Activated CD8-positive, alpha-beta memory T cell treated with anti-CD3 and anti-CD28 coated beads for 36 hours (primary cell): ENCODE data around the gene TGM6. TPM values are rescaled to one million over a fixed set of nuclear protein-coding genes. Genes with fewer than 3 reads are reported as not detected.

Experiments
- CTCF ChIA-PET: fragments of 350-600 bp; sonication (Branson Sonifier 250); formaldehyde crosslinking; loops from one replicate; lab custom pipeline; 2021; ENCODE audit warnings: antibody characterized with exemption; lab: Charles Lee
- POLR2A ChIA-PET: fragments of 350-600 bp; sonication (Branson Sonifier 250); formaldehyde crosslinking; loops from one replicate; lab custom pipeline; 2021; ENCODE audit warnings: antibody characterized with exemption; lab: Charles Lee
- total RNA-seq, 2 experiments: library from RNA; stranded (reverse); gene quantifications; one replicate each; pipeline ENCODE4 v1.2.3, GENCODE V29; 2021

Gene TGM6
- total RNA-seq, 2 experiments from 2014 or later, result not detected

DNA sequence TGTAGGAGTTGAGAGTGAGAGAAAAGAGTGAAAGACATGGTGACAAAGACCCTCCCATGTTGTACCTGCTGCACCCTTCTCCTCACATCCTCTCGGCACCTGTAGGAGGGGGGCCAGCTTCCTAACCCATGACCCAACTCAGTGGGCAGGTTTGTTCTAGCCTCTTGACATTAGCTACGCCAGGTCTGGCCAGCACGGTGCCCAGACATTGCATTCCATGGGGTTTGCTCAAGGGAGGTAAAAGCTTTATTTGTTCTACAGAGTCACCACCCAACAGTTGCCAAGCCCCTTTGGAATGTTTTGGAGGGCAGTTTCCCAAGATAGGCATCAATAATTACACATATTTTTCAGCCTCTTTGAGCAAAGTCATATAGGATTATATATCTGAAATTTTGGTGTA is 22.7 kb upstream of the TGM6 start:
- CTCF ChIA-PET, result no interaction called here
- POLR2A ChIA-PET, result interaction anchor here (0.5 kb wide), 1 partner anchor 90 kb away, joined by 3 read pairs; no protein-coding TSS in a partner anchor

GRCh38 chr20:2361035-2361593 is 19.6 kb upstream of the TGM6 start:
- POLR2A ChIA-PET, result no interaction called here
- CTCF ChIA-PET, result interaction anchor here (1.2 kb wide), 1 partner anchor 89 kb away, joined by 4 read pairs; no protein-coding TSS in a partner anchor

DNA sequence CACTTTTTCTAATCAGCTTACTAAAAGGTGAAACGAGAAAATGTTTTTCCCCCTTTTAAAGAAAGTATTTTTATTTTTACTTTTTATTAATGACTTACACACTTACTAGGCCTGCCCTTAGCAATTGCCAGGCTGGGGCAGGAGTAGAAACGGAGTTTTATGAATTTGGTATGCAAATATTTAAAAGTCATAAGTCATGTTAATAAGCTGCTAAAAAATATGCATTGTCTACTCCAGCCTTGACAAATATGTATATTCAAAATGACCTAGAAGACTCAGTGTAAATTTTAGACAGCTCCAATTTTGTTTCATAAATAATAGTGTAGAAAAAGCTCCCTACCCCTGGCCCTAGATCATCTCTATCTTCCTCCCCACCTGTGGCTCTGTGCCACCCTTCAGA is 17.5 kb upstream of the TGM6 start:
- CTCF ChIA-PET, result no interaction called here

GRCh38 chr20:2363587-2363986 is 17.1 kb upstream of the TGM6 start:
- POLR2A ChIA-PET, result no interaction called here
- CTCF ChIA-PET, result no interaction called here

More for the DNA sequence above, 17.5 kb upstream of the TGM6 start:
- POLR2A ChIA-PET, result no interaction called here

- ChIA-PET CTCF (no interaction called here), POLR2A (no interaction called here)
Observed at GRCh38 chr20:2364044-2364443, 16.7 kb upstream of the TGM6 start.

DNA sequence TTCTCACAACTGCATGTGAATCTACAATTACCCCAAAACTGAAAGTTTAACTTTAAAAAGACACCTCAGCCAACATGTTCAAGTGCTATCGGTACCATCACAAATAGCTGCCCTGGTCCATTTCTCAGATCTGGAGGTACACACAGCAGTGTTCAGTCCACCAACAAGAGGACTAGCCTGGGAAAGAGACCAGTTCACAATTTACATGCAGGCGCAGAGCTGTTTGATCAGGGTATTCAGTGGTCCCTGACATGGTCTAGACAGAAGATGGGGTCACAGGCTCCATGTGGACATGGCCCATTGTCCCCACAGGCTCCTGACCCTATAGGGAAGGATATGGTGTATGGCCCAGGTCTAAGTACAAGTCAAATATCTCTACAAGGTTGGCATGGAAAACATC is 15.6 kb upstream of the TGM6 start:
- ChIA-PET CTCF (no interaction called here), POLR2A (no interaction called here)

GRCh38 chr20:2365666-2366065 is 15.0 kb upstream of the TGM6 start:
- POLR2A ChIA-PET, result no interaction called here
- CTCF ChIA-PET, result no interaction called here

- POLR2A ChIA-PET, result no interaction called here
Observed at GRCh38 chr20:2368621-2369020, 12.1 kb upstream of the TGM6 start.

GRCh38 chr20:2373098-2373497 is 7.6 kb upstream of the TGM6 start:
- CTCF ChIA-PET, result no interaction called here
- POLR2A ChIA-PET, result no interaction called here

More at GRCh38 chr20:2368621-2369020, 12.1 kb upstream of the TGM6 start:
- CTCF ChIA-PET, result no interaction called here

GRCh38 chr20:2374346-2375125 is 6.2 kb upstream of the TGM6 start:
- POLR2A ChIA-PET, result no interaction called here
- CTCF ChIA-PET, result no interaction called here

DNA sequence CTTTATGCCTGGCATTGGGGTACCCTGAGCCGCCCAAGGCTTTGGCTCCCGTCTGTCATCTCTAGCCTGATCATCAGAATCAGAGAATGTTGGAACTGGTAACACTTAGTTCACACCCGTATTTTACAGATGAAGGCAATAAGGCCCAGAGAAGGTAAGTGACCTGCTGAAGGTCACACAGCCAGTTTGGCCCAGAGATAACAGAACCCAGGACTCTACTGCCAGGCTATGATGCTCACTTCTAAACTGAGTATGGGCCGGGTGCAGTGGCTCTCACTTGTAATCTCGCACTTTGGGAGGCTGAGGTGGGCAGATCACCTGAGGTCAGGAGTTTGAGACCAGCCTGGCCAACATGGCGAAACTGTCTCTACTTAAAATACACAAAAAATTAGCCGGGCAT is 1.8 kb upstream of the TGM6 start:
- CTCF ChIA-PET, result no interaction called here

DNA sequence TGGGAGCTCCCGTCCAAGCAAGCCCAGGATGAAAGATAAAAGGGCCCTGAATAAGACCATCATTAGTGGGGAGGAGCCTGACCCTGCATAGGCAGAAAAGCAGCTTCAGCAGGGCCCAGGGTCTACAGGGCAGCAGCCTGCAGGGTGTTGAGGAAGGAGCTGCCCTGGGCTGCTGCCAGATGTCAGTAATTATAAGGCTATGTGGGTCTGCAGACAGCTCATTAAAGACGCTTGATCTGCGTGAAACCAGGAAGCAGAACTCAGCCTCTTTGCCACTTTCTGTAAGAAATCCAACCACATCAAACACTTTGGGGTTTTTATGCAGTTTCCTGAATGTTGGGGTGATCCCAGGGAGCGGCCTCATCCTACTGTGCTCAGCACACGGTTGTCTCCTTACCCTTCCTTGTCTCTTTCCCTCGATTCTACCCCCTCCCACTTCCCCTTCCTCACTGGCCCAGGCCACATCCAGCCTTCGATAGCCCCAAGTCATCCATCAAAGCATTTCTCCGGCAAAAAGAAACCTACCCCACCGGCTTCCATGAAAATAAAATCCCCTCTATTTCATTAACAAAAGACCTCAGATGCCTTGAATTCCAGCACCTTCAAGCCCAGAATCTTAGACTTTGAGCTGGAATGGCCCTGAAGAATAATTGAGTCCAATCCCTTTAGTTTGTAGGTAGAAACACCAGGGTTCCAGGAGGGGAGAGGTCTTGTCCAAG is 1.0 kb upstream of the TGM6 start:
- POLR2A ChIA-PET, result no interaction called here
- CTCF ChIA-PET, result no interaction called here

More for the DNA sequence above, 1.8 kb upstream of the TGM6 start:
- POLR2A ChIA-PET, result no interaction called here

GRCh38 chr20:2381303-2381702 is 602 bp downstream of the TGM6 start:
- POLR2A ChIA-PET, result no interaction called here
- CTCF ChIA-PET, result interaction anchor here (1.0 kb wide), 1 partner anchor 71 kb away, joined by 3 read pairs; no protein-coding TSS in a partner anchor

- POLR2A ChIA-PET, result no interaction called here
Observed at GRCh38 chr20:2382833-2383232, 2.1 kb downstream of the TGM6 start.

DNA sequence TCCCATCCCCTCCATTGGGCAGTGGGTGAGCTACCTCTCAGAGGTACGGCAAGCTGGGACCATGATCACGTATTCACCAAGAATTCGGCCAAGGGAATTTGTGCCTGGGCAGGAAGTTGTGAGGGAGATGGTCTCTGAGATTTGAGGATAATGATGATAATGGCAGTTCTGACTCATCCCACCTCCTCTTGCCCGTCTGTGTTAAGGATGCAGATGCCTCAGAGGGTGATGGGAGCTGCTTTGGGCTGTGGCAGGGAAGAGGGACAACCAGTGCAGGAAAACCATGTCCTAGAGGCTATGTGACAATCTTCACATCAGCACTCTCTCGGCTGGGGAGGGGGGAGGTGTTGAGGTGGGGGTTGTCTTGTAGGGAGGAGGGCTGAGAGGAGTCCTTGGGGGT is 4.3 kb downstream of the TGM6 start:
- ChIA-PET POLR2A (no interaction called here), CTCF (no interaction called here)

More at GRCh38 chr20:2382833-2383232, 2.1 kb downstream of the TGM6 start:
- CTCF ChIA-PET, result no interaction called here

DNA sequence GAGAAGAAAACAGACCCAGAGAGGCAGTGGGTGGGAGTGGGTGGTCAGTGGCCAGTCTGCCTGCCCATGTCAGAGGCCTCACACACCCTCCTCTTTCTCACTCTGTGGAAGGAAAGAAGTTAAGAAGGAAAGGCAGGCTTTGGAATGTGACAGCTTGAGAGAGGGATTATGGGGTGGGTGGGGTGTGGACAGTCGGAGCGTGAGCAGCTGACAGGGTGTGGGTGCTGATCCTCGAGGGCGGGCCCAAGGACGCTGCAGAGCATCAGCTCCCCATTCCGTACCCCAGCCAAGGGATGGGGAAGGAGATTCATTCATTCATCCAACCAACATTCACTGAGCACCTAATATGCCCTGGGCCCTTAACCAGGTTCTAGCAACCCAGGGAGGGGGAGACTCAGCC is 4.8 kb downstream of the TGM6 start:
- ChIA-PET CTCF (no interaction called here), POLR2A (no interaction called here)

DNA sequence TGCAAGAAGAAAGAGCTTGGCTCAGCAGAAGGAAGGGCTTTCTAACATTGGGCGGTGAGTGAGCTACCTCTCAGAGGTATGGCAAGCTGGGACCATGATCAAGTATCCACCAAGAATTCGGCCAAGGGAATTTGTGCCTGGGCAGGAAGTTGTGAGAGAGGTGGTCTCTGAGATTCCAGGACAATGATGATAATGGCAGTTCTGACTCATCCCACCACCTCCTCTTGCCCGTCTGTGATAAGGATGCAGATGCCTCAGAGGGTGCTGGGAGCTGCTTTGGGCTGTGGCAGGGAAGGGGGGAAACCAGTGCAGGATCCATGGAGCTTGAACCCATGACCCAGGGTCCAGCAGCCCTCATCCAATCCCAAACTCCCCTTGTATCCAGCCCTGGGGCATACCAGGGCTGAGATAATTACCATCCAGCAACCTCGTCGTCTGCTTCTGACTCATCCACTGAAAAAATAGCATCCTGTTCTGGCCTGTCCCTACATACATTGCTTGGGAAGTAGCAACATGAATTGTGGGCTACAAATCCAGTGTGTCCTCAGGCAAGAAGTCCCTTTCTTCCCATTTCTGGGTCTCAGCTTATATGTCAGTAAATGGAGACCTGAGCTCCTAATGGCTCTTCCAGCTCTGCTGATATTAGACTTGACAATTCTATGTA is 5.9 kb downstream of the TGM6 start:
- POLR2A ChIA-PET, result no interaction called here

DNA sequence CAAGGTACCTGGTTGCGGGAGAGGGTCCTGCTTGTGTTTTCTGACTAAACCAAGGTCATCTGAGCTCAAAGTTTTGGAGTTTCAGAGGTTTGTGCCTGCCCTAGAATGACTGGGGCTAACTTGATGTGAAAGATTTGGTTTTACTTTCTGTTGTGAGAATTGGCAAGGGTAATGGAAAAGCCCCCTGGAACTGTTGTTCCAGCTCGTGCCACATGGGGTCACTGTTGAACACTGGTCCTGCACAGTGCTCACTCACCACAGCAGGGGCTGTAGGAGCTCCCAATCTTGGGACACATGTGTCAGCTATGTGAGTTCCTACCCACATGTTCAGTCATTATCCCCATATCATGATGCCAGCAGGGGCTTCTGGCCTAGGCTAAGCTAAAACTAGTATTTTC is 6.5 kb downstream of the TGM6 start:
- POLR2A ChIA-PET, result no interaction called here
- CTCF ChIA-PET, result interaction anchor here (0.8 kb wide), 1 partner anchor 59 kb away, joined by 3 read pairs; no protein-coding TSS in a partner anchor

More for the DNA sequence above, 5.9 kb downstream of the TGM6 start:
- CTCF ChIA-PET, result interaction anchor here (0.8 kb wide), 1 partner anchor 60 kb away, joined by 3 read pairs; no protein-coding TSS in a partner anchor

- ChIA-PET CTCF (no interaction called here), POLR2A (no interaction called here)
Observed at GRCh38 chr20:2387580-2387979, 6.9 kb downstream of the TGM6 start.
